Activated CD8-positive, alpha-beta T cell treated with anti-CD3 and anti-CD28 coated beads, Interleukin-2, amount 10 ng/mL, durations not matched to agents 7 days and 5 days (primary cell): ENCODE results near the gene EDRF1. TPM values are rescaled to one million over a fixed set of nuclear protein-coding genes. Genes with fewer than 3 reads are reported as not detected.
"Not testable (repeated sequence)": the region's sequence is repeated elsewhere in the genome, so short reads cannot be mapped to it uniquely, and the experiment has no call there.

ENCODE experiments used
- ATAC-seq: fragments of 150-1000 bp; cut with Tn5 transposase; one replicate; pipeline ENCODE4 v1.10.0; 2021; ENCODE audit warnings: moderate library complexity
- CTCF ChIA-PET: fragments of 350-600 bp; sonication (Branson Sonifier 250); formaldehyde crosslinking; loops from one replicate; lab custom pipeline; 2021; ENCODE audit warnings: antibody characterized with exemption; lab: Charles Lee
- POLR2A ChIA-PET: fragments of 350-600 bp; sonication (Branson Sonifier 250); formaldehyde crosslinking; loops from one replicate; lab custom pipeline; 2021; ENCODE audit warnings: antibody characterized with exemption; lab: Charles Lee
- DNase-seq: peaks from one replicate; pipeline ENCODE4 v3.0.0-alpha.2; 2020
- H3K27ac Mint-ChIP-seq: one replicate; pipeline ENCODE4 v1.8.0; 2021; ENCODE audit warnings: mild to moderate bottlenecking, mixed read lengths
- H3K27me3 Mint-ChIP-seq: one replicate; pipeline ENCODE4 v1.8.0; 2021; ENCODE audit warnings: low read depth, mixed read lengths
- H3K36me3 Mint-ChIP-seq: one replicate; pipeline ENCODE4 v1.8.0; 2021; ENCODE audit warnings: low read depth, mixed read lengths
- H3K4me1 Mint-ChIP-seq: one replicate; pipeline ENCODE4 v1.8.0; 2021; ENCODE audit warnings: low read depth, mixed read lengths
- H3K4me3 Mint-ChIP-seq: one replicate; pipeline ENCODE4 v1.8.0; 2021; ENCODE audit warnings: mild to moderate bottlenecking, mixed read lengths
- H3K9me3 Mint-ChIP-seq: one replicate; pipeline ENCODE4 v1.8.0; 2022; ENCODE audit warnings: mixed read lengths; ENCODE audit not compliant: insufficient read depth
- total RNA-seq, 2 experiments: library from RNA; stranded (reverse); gene quantifications; one replicate each; pipeline ENCODE4 v1.2.3, GENCODE V29; 2021

Gene EDRF1
- total RNA-seq, 2 experiments from 2014 or later = 33.7 to 34.1 TPM

DNA sequence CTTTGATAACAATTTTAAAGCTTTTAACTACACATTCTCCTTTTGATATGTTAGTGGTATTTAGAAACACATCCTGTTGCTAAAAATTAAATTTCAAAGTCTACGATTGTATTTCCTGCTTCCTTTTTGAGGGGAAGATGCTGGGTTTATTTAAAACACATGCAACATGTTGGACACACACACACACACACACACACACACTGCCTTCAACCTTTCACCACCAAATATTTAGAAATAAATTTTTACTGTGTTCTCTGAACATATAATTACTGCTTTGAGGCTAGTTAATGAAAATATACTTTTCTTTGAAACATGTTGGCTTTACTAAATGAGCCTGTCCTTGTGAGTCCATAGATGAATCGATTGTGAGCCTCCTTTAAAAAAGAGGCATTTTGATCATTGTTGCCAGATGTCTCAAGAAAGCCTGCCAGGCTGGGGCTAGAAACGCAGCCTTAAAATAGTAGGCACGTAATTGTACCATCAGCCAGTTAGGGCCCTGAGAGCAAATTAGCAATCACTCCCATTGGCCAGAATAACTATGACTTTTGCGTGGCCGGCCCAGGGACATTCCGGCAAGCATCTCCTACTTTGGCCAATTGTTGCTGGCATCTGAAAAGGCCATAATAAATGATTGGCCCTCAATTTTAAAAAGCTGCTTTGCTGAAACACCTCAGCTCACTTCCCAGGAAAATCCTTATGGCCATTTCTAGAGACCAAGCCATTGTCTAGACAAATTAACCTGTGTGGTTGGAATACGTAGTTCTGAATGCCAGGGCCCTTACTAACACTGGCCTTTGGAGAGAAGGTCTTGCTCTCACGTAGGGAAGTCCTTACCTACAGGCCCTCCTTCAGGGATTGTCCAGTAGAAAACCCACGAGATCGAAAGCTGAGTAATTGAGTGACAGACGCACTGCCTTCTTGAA lies 26.6 kb upstream of the EDRF1 start:
- Mint-ChIP-seq H3K27me3 (no peaks in the 10 kb centered on the region), H3K9me3 (no peaks in the 10 kb centered on the region), H3K27ac (no peak overlapping the region), H3K4me3 (no peak overlapping the region), H3K4me1 (peaks cover 9% of the 10 kb centered on the region), H3K36me3 (no peaks in the 10 kb centered on the region)
- ChIA-PET POLR2A (no interaction called here), CTCF (no interaction called here)
- DNase-seq = no peak
- no peak for ATAC-seq

- no peak for DNase-seq
- Mint-ChIP-seq H3K36me3 (no peaks in the 10 kb centered on the region), H3K27ac (no peak overlapping the region), H3K9me3 (no peaks in the 10 kb centered on the region), H3K4me1 (peaks cover 9% of the 10 kb centered on the region), H3K27me3 (no peaks in the 10 kb centered on the region), H3K4me3 (no peak overlapping the region)
- ChIA-PET POLR2A (no interaction called here), CTCF (no interaction called here)
- no peak for ATAC-seq
Observed at GRCh38 chr10:125693524-125693847, 26.0 kb upstream of the EDRF1 start.

- CTCF ChIA-PET = interaction anchor here (0.7 kb wide), 1 partner anchor 17 kb away, joined by 3 read pairs; no protein-coding TSS in a partner anchor
- H3K27ac Mint-ChIP-seq = no peak overlapping the region
- H3K4me1 Mint-ChIP-seq = peaks cover 9% of the 10 kb centered on the region
- no peaks in the 10 kb centered on the region for H3K36me3 Mint-ChIP-seq
- no peaks in the 10 kb centered on the region for H3K9me3 Mint-ChIP-seq
- DNase-seq (no peak), ATAC-seq (no peak)
- POLR2A ChIA-PET = no interaction called here
- H3K4me3 Mint-ChIP-seq = no peak overlapping the region
- H3K27me3 Mint-ChIP-seq = no peaks in the 10 kb centered on the region
Observed at GRCh38 chr10:125694883-125695282, 24.6 kb upstream of the EDRF1 start.

GRCh38 chr10:125696884-125697283 lies 22.6 kb upstream of the EDRF1 start:
- DNase-seq, H3K4me3 Mint-ChIP-seq, H3K27ac Mint-ChIP-seq, ATAC-seq, H3K9me3 Mint-ChIP-seq, H3K36me3 Mint-ChIP-seq, POLR2A ChIA-PET, H3K4me1 Mint-ChIP-seq, CTCF ChIA-PET, H3K27me3 Mint-ChIP-seq: not testable (repeated sequence)

DNA sequence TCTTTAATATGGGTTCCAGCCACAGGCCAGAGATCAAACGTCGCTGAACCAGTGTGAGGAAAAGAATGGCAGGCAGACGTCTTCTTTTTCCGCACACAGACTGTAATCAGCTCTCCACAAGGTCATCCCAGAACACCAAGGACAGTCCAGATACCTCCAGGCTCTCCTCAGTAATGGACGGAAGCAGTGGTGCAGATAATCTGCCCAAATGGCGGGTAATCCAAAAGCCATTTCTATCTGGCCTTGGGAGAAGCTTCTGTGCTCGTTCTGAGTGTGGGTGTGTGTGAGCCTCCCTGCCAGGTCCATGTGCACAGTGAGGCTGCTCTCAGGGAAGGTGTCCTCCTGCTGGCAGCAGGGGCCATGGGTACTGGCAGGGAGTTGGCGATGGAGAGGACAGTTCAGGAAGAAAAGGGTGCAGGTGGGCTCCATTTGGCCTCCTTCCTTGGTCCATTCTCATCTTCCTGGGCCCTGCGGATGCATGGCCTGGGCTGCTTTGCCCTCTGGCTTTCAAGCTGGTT lies 21.0 kb upstream of the EDRF1 start:
- no peaks in the 10 kb centered on the region for H3K36me3 Mint-ChIP-seq
- no peak for DNase-seq
- ATAC-seq = no peak
- no peaks in the 10 kb centered on the region for H3K27me3 Mint-ChIP-seq
- CTCF ChIA-PET = no interaction called here
- no peak overlapping the region for H3K27ac Mint-ChIP-seq
- no peaks in the 10 kb centered on the region for H3K4me1 Mint-ChIP-seq
- POLR2A ChIA-PET = no interaction called here
- H3K4me3 Mint-ChIP-seq = no peak overlapping the region
- H3K9me3 Mint-ChIP-seq = no peaks in the 10 kb centered on the region

DNA sequence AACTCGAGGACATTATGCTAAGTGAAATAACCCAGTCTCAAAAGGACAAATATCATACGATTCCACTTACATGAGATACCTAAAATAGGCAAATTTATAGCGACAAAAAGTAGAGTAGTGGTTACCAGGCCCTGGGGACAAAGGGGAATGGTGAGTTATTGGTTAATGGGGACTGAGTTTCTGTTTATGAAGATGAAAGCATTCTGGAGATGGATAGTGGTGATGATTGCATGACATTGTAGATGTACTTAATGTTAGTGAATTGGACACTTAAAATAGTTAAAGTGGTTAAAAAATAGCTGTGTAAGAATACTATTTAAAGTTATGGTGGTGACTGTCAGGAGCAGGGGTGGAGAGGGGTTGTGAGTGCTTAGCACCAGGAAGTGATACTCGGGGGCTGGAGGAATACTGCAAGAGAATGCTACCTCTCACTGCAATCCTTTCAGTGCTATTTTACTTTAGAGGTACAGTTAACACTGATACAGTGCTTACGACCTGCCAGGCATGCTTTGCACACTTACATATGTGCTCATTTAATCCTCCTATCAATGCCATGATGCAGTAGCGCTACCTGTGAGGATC lies 19.9 kb upstream of the EDRF1 start:
- no peaks in the 10 kb centered on the region for H3K4me1 Mint-ChIP-seq
- DNase-seq (no peak), ATAC-seq (no peak)
- POLR2A ChIA-PET = no interaction called here
- CTCF ChIA-PET = no interaction called here
- no peaks in the 10 kb centered on the region for H3K36me3 Mint-ChIP-seq
- H3K9me3 Mint-ChIP-seq = no peaks in the 10 kb centered on the region
- H3K27ac Mint-ChIP-seq = no peak overlapping the region
- H3K4me3 Mint-ChIP-seq = no peak overlapping the region
- no peaks in the 10 kb centered on the region for H3K27me3 Mint-ChIP-seq

GRCh38 chr10:125700355-125700911 lies 19.1 kb upstream of the EDRF1 start:
- Mint-ChIP-seq H3K27ac (no peak overlapping the region), H3K9me3 (no peaks in the 10 kb centered on the region), H3K27me3 (no peaks in the 10 kb centered on the region), H3K4me3 (no peak overlapping the region), H3K36me3 (no peaks in the 10 kb centered on the region), H3K4me1 (no peaks in the 10 kb centered on the region)
- POLR2A ChIA-PET = no interaction called here
- DNase-seq (no peak), ATAC-seq (no peak)
- CTCF ChIA-PET = no interaction called here

- DNase-seq (no peak), ATAC-seq (no peak)
- Mint-ChIP-seq H3K36me3 (no peaks in the 10 kb centered on the region), H3K27ac (no peak overlapping the region), H3K4me3 (no peak overlapping the region), H3K9me3 (peaks cover 4% of the 10 kb centered on the region), H3K4me1 (no peaks in the 10 kb centered on the region), H3K27me3 (peaks cover 20% of the 10 kb centered on the region)
- POLR2A ChIA-PET = no interaction called here
- CTCF ChIA-PET = no interaction called here
Observed at GRCh38 chr10:125707541-125708468, 11.7 kb upstream of the EDRF1 start.

- ChIA-PET CTCF (no interaction called here), POLR2A (no interaction called here)
- H3K27me3 Mint-ChIP-seq = peaks cover 25% of the 10 kb centered on the region
- no peak for ATAC-seq
- DNase-seq = no peak
- H3K36me3 Mint-ChIP-seq = no peaks in the 10 kb centered on the region
- no peak overlapping the region for H3K4me3 Mint-ChIP-seq
- no peaks in the 10 kb centered on the region for H3K4me1 Mint-ChIP-seq
- no peak overlapping the region for H3K27ac Mint-ChIP-seq
- peaks cover 4% of the 10 kb centered on the region for H3K9me3 Mint-ChIP-seq
Observed at GRCh38 chr10:125708971-125709503, 10.5 kb upstream of the EDRF1 start.

GRCh38 chr10:125709553-125710474 lies 9.7 kb upstream of the EDRF1 start:
- ChIA-PET POLR2A (no interaction called here), CTCF (no interaction called here)
- Mint-ChIP-seq H3K27me3 (peaks cover 25% of the 10 kb centered on the region), H3K36me3 (no peaks in the 10 kb centered on the region), H3K4me1 (no peaks in the 10 kb centered on the region), H3K9me3 (peaks cover 4% of the 10 kb centered on the region), H3K4me3 (no peak overlapping the region), H3K27ac (no peak overlapping the region)
- no peak for DNase-seq
- no peak for ATAC-seq
